Sigmoid colon (tissue), 7 donors: ENCODE measurements around the gene ENG. TPM values are rescaled to one million over a fixed set of nuclear protein-coding genes. Genes with fewer than 3 reads are reported as not detected.
"Not testable (repeated sequence)": the region's sequence is repeated elsewhere in the genome, so short reads cannot be mapped to it uniquely, and the experiment has no call there.

ENCODE experiments used
- DNase-seq: peaks from one replicate; pipeline ENCODE4 v3.0.0-alpha.2; 2019
- H3K27ac ChIP-seq, 4 donors: fragments of 200-600 bp; sonication (generic); one replicate each; pipeline ENCODE4 v1.5.1; 2016 to 2019; ENCODE audit warnings: mild to moderate bottlenecking in 1 of 4
- H3K27me3 ChIP-seq, 3 donors: fragments of 200-600 bp; sonication (generic); one replicate each; pipeline ENCODE4 v1.5.1; 2019; ENCODE audit warnings: mild to moderate bottlenecking in 1 of 3
- H3K36me3 ChIP-seq, 4 donors: fragments of 200-600 bp; sonication (generic); one replicate each; pipeline ENCODE4 v1.5.1; 2016 to 2019
- H3K4me1 ChIP-seq, 4 donors: fragments of 200-600 bp; sonication (generic); one replicate each; pipeline ENCODE4 v1.5.1; 2017 to 2019
- H3K4me3 ChIP-seq, 4 donors: fragments of 200-600 bp; sonication (generic); one replicate each; pipeline ENCODE4 v1.5.1; 2017 to 2019; ENCODE audit warnings: mild to moderate bottlenecking in 2 of 4, moderate library complexity in 1 of 4
- H3K9me3 ChIP-seq, 4 donors: fragments of 200-600 bp in 3 of 4; sonication (generic) in 3 of 4; one replicate each; pipeline versions ENCODE4 v1.5.1 to v1.6.1; 2013 to 2019
- EP300 ChIP-seq, 4 donors: sonication (generic); formaldehyde crosslinking; IDR thresholded peaks; one replicate each; pipeline ENCODE4 v1.6.1; 2017; ENCODE audit warnings: antibody characterized with exemption in 4 of 4
- POLR2A ChIP-seq, 2 donors: fragments of 450-650 bp; IDR thresholded peaks; one replicate each; pipeline ENCODE4 v1.6.1; 2016; ENCODE audit warnings: antibody characterized with exemption in 2 of 2, mild to moderate bottlenecking in 2 of 2, moderate library complexity in 2 of 2
- POLR2AphosphoS5 ChIP-seq, 4 donors: sonication (generic); formaldehyde crosslinking; IDR thresholded peaks; one replicate each; pipeline ENCODE4 v1.6.1; 2017; ENCODE audit warnings: antibody characterized with exemption in 4 of 4
- WGBS, 2 donors: extraction: QIAGEN DNeasy Blood & Tissue Kit; methylation state at CpG; one replicate each; pipeline ENCODE4 v1.1.7; 2013; 5-methylcytosine and 5-hydroxymethylcytosine counted together
- intact Hi-C: fragments of 100-400 bp; cut with DNase I; formaldehyde crosslinking; loops from one replicate; pipeline ENCODE4 v1.15.1; 2023
- polyA plus RNA-seq, 3 donors: library from polyadenylated mRNA; stranded (reverse); fragments of 200-250 nt; gene quantifications; one replicate each; pipeline ENCODE4 v1.2.3, GENCODE V29; 2013
- total RNA-seq, 4 donors: library from RNA; depleted of rRNA; stranded (reverse); fragments of >200 nt; gene quantifications; one replicate each; pipeline ENCODE4 v1.1.0, GENCODE V29; 2016
- TF ChIP-seq, protein P1 (sequence below), 4 experiments: fragments of 450-650 bp in 3 of 4; fragments of 200-600 bp in 1 of 4; IDR thresholded peaks; one replicate each; pipeline ENCODE4 v1.5.1; 2016 to 2019; ENCODE audit warnings: antibody characterized with exemption in 4 of 4, mild to moderate bottlenecking in 3 of 4, moderate library complexity in 2 of 4
- donor health status: healthy with polysubstance abuse.
- donor health status: Bipolar disorder and iron deficiency.
- donor health status: healthy.

The ENG gene
- total and polyA plus RNA-seq, 7 donors: 5.4 to 50.4 (median 22.7) TPM

DNA sequence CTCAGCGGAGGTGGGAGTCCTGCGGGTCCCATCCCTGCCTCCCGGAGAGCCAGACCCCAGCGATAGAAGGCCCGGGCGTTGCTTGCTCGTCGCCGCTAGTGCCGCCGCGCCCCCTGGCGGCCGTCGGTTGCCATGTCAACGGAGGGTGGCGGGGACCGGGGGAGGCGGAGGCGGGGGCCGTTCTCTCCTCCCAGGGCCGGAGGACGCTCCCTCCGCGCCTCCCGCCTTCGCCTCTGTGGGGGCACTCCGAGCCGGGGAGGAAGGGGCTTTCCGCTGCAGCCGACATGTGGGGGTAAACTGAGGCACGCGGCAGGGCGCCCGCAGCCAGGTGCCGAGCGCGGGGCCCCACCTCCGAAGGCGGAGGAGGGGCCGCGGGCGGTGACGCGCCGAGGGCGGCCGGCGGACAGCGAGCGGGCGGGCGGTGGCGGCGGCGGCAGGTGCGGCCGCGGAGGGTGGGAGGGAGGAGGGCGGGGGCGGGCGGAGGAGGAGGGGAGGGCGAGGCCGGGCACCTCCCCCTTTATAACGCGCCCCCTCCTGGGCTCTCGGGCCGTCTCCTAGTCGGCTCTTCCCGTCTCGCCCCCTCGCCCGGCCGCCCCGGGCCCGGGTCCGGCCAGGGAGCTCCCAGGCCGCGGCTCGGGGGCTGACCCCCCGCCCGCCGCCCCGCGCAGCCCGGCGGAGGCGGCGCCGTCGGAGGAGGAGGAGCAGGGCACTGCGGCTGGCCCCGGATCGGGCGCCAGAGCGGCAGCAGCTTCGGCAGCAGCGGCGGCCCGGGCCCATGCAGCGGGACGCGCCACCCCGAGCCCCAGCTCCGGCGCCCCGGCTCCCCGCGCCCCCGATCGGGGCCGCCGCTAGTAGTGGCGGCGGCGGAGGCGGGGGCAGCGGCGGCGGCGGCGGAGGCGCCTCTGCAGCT lies 69.2 kb downstream of the ENG start:
- 0 to 1% methylated on average over 119 to 122 of the region's 123 CpGs for WGBS, 2 donors
- H3K27ac ChIP-seq: peak overlapping the region; percentile 96 to 99 (median 96)
- H3K36me3 ChIP-seq: peaks cover 23 to 33% (median 30%) of the 10 kb centered on the region in 4 donors
- H3K4me3 ChIP-seq: peak overlapping the region; percentile 63 to 100 (median 96)
- H3K4me1 ChIP-seq: peaks cover 0 to 36% (median 29%) of the 10 kb centered on the region in 4 donors
- no peak for TF ChIP-seq POLR2A (IDR thresholded peaks at IDR 0.05)
- no peak for TF ChIP-seq EP300 (IDR thresholded peaks at IDR 0.05)
- TF ChIP-seq, protein P1, sequence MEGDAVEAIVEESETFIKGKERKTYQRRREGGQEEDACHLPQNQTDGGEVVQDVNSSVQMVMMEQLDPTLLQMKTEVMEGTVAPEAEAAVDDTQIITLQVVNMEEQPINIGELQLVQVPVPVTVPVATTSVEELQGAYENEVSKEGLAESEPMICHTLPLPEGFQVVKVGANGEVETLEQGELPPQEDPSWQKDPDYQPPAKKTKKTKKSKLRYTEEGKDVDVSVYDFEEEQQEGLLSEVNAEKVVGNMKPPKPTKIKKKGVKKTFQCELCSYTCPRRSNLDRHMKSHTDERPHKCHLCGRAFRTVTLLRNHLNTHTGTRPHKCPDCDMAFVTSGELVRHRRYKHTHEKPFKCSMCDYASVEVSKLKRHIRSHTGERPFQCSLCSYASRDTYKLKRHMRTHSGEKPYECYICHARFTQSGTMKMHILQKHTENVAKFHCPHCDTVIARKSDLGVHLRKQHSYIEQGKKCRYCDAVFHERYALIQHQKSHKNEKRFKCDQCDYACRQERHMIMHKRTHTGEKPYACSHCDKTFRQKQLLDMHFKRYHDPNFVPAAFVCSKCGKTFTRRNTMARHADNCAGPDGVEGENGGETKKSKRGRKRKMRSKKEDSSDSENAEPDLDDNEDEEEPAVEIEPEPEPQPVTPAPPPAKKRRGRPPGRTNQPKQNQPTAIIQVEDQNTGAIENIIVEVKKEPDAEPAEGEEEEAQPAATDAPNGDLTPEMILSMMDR (IDR thresholded peaks at IDR 0.05): peak; percentile 94 to 98 (median 97)
- peak in 2 of 4 donors; percentile 39 to 51 for TF ChIP-seq POLR2AphosphoS5 (IDR thresholded peaks at IDR 0.05)
- intact Hi-C loops: loop anchor here (1.0 to 5.0 kb wide), 6 partner anchors 14 to 173 kb away; partner anchors contain the start of genes FPGS, ST6GALNAC4, STXBP1 and TOR2A
- H3K27me3 ChIP-seq: no peaks in the 10 kb centered on the region
- peak; percentile 95 for DNase-seq
- no peaks in the 10 kb centered on the region for H3K9me3 ChIP-seq

DNA sequence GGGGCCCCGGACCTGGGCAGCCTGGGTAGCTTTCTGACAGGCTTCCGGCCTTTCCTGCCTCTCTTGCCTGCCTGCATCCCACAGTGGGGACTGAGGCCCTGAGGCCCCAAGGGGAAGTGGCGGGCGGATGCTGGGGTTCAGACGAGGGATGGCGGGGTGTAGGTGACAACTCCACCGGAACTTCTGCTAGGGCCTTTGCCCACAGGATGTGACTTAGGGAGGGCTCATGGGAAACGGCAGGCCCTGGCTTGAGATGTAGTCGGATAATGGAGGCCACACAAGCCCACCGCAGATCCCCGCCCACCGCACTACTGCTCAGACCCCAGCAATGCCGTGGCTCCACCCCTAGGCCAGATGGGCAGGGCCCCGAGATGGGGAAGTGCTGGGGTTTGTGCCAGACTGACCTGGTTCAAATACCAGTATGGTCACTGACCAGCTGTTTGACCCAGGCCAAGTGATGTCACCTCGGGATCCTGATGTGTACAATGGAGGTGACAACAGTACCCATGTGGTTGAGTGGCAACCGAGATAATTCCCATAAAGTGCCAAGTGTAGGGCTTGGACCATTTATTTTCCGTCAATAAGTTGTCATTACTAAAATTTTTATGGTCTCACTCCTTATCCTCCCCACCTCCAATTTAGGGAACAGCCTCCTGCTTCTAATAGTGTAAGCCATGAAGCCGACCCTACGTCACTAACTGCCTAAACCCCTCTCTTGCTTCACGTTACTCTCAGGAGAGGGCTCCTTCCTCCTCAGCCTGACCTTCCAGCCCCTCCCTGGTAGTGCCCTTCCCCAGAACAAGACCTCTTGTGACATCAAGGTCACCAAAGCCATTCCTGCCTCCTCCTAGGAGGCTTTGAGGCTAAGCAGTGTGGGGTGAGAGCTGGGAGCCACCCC lies 71.1 kb downstream of the ENG start:
- H3K9me3 ChIP-seq: no peaks in the 10 kb centered on the region
- peaks cover 0 to 25% (median 22%) of the 10 kb centered on the region in 4 donors for H3K4me1 ChIP-seq
- no peaks in the 10 kb centered on the region for H3K27me3 ChIP-seq
- no peak overlapping the region for H3K4me3 ChIP-seq
- TF ChIP-seq POLR2AphosphoS5 (IDR thresholded peaks at IDR 0.05) (no peak), EP300 (IDR thresholded peaks at IDR 0.05) (no peak), POLR2A (IDR thresholded peaks at IDR 0.05) (no peak)
- TF ChIP-seq, protein P1 (IDR thresholded peaks at IDR 0.05): no peak
- peaks cover 11 to 14% (median 12%) of the 10 kb centered on the region in 4 donors for H3K36me3 ChIP-seq
- intact Hi-C loops: loop anchor here (2.0 to 5.0 kb wide), 3 partner anchors 19 to 196 kb away; partner anchors contain the start of gene FPGS
- WGBS, 2 donors: 46 to 65% methylated on average over 20 of the region's 20 CpGs
- peak overlapping the region in 3 of 4 donors; percentile 96 to 99 (median 96) for H3K27ac ChIP-seq
- peak; percentile 77 for DNase-seq

DNA sequence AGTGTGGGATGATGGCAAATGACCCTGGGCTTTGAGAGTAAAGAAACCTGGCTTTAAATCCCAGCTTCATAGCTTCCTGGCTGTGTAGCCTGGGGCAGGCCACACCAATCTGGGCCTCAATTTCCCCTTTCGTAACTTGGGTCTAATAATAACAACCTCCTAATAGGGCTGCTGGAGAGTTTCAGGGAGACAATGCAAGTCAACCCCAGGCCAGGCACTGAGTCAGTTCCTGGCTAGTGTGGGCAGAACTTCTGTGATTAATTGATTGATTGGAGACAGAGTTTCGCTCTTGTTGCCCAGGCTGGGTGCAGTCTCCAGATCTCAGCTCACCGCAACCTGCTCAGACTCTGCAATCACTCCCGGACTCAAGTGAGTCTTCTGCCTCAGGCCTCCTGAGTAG lies 72.7 kb downstream of the ENG start:
- Histone ChIP-seq H3K9me3 (no peaks in the 10 kb centered on the region), H3K36me3 (no peaks in the 10 kb centered on the region), H3K27ac (no peak overlapping the region), H3K4me3 (no peak overlapping the region), H3K27me3 (no peaks in the 10 kb centered on the region), H3K4me1 (peaks cover 0 to 14% (median 10%) of the 10 kb centered on the region in 4 donors)
- DNase-seq: no peak
- WGBS, 2 donors: 93 to 95% methylated on average over 4 of the region's 4 CpGs
- TF ChIP-seq, protein P1 (IDR thresholded peaks at IDR 0.05): no peak
- no peak for TF ChIP-seq POLR2AphosphoS5 (IDR thresholded peaks at IDR 0.05)
- no peak for TF ChIP-seq EP300 (IDR thresholded peaks at IDR 0.05)
- no peak for TF ChIP-seq POLR2A (IDR thresholded peaks at IDR 0.05)
- intact Hi-C loops: loop anchor here (5.0 kb wide), 1 partner anchor 195 kb away; no protein-coding TSS in a partner anchor

DNA sequence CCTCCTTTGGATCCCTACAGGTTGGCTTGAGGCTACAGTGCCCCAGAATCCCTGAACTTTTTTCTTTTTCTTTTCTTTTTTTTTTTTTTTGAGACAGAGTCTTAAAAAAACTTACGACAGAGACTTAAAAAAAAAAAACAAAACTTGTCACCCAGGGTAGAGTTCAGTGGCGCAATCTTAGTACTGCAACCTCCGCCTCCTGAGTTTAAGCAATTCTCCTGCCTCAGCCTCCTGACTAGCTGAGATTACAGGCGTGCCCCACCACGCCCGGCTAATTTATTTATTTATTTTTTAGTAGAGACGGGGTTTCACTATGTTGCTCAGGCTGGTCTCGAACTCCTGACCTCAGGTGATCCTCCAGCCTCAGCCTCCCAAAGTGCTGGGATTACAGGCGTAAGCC lies 73.5 kb downstream of the ENG start:
- H3K27ac ChIP-seq, DNase-seq, H3K4me1 ChIP-seq, H3K36me3 ChIP-seq, H3K27me3 ChIP-seq, H3K4me3 ChIP-seq, H3K9me3 ChIP-seq: not testable (repeated sequence)
- intact Hi-C loops: loop anchor here (5.0 kb wide), 1 partner anchor 194 kb away; no protein-coding TSS in a partner anchor
- WGBS, 2 donors: 44 to 77% methylated on average over 9 of the region's 9 CpGs
